Panc1 (cell line): Measurements from ENCODE around the gene TNIK.

ENCODE experiments used
- POLR2AphosphoS5 ChIP-seq: IDR thresholded peaks from 2 replicates; pipeline ENCODE4 v1.6.1; 2012; ENCODE audit warnings: mild to moderate bottlenecking, low read depth, low read length, moderate library complexity
- TF ChIP-seq, protein P1 (sequence below): fragments of 450-650 bp; IDR thresholded peaks from 2 replicates; pipeline ENCODE4 v1.5.1; 2017; ENCODE audit warnings: mild to moderate bottlenecking
- TF ChIP-seq, protein P2 (sequence below), 2 experiments: IDR thresholded peaks; 2 replicates each; pipeline ENCODE4 v1.6.1; 2011 to 2012; ENCODE audit warnings: low read depth in 2 of 2, control low read depth in 1 of 2, low read length in 1 of 2, mild to moderate bottlenecking in 1 of 2, moderate library complexity in 1 of 2; ENCODE audit not compliant: insufficient read depth in 1 of 2

DNA sequence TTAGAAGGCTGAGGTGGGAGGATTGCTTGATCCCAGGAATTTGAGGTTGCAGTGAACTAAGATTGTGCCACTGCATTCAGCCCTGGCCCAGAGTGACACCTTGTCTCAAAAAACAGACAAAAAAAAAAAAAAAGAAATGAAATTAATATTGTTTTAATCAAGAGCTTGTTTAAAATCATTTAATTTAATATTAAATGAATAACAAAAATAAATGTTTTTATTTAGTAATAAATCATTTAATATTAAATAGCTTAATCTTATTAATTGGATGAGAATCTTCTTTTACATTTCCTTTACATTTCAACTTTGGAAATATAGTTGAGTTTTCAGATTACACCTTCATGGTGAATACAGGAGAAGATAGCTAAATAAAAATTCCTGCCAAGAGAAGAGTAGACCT lies 29.7 kb downstream of the TNIK start:
- TF ChIP-seq, protein P1, sequence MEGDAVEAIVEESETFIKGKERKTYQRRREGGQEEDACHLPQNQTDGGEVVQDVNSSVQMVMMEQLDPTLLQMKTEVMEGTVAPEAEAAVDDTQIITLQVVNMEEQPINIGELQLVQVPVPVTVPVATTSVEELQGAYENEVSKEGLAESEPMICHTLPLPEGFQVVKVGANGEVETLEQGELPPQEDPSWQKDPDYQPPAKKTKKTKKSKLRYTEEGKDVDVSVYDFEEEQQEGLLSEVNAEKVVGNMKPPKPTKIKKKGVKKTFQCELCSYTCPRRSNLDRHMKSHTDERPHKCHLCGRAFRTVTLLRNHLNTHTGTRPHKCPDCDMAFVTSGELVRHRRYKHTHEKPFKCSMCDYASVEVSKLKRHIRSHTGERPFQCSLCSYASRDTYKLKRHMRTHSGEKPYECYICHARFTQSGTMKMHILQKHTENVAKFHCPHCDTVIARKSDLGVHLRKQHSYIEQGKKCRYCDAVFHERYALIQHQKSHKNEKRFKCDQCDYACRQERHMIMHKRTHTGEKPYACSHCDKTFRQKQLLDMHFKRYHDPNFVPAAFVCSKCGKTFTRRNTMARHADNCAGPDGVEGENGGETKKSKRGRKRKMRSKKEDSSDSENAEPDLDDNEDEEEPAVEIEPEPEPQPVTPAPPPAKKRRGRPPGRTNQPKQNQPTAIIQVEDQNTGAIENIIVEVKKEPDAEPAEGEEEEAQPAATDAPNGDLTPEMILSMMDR: no peak
- TF ChIP-seq, protein P2, sequence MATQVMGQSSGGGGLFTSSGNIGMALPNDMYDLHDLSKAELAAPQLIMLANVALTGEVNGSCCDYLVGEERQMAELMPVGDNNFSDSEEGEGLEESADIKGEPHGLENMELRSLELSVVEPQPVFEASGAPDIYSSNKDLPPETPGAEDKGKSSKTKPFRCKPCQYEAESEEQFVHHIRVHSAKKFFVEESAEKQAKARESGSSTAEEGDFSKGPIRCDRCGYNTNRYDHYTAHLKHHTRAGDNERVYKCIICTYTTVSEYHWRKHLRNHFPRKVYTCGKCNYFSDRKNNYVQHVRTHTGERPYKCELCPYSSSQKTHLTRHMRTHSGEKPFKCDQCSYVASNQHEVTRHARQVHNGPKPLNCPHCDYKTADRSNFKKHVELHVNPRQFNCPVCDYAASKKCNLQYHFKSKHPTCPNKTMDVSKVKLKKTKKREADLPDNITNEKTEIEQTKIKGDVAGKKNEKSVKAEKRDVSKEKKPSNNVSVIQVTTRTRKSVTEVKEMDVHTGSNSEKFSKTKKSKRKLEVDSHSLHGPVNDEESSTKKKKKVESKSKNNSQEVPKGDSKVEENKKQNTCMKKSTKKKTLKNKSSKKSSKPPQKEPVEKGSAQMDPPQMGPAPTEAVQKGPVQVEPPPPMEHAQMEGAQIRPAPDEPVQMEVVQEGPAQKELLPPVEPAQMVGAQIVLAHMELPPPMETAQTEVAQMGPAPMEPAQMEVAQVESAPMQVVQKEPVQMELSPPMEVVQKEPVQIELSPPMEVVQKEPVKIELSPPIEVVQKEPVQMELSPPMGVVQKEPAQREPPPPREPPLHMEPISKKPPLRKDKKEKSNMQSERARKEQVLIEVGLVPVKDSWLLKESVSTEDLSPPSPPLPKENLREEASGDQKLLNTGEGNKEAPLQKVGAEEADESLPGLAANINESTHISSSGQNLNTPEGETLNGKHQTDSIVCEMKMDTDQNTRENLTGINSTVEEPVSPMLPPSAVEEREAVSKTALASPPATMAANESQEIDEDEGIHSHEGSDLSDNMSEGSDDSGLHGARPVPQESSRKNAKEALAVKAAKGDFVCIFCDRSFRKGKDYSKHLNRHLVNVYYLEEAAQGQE (IDR thresholded peaks at IDR 0.05; ENCODE audit: insufficient read depth in 1 of 2, low read depth in 2 of 2, low read length in 1 of 2): no peak
- TF ChIP-seq POLR2AphosphoS5: no peak
